Kidney epithelial cell (primary cell): ENCODE measurements around the gene FBLIM1. TPM values are rescaled to one million over a fixed set of nuclear protein-coding genes. Genes with fewer than 3 reads are reported as not detected.

Experiments used
- DNase-seq: peaks from one replicate; pipeline ENCODE4 v3.0.0-alpha.2; 2010; ENCODE audit warnings: low read depth
- H3K27me3 ChIP-seq: 2 replicates; pipeline ENCODE4 v1.6.0; 2011; ENCODE audit warnings: low read length; ENCODE audit not compliant: control insufficient read depth, insufficient read depth
- H3K36me3 ChIP-seq: 2 replicates; pipeline ENCODE4 v1.5.1; 2011; ENCODE audit warnings: low read length; ENCODE audit not compliant: control insufficient read depth, insufficient read depth
- H3K4me3 ChIP-seq: 2 replicates; pipeline ENCODE4 v1.5.1; 2011; ENCODE audit warnings: low read depth, mild to moderate bottlenecking, control low read depth, low read length
- total RNA-seq: library from RNA; depleted of rRNA; stranded (reverse); fragments of >200 nt; gene quantifications from 2 replicates; pipeline ENCODE4 v1.2.3, GENCODE V29; 2015
- TF ChIP-seq, protein P1 (sequence below): IDR thresholded peaks from 2 replicates; pipeline ENCODE4 v1.5.1; 2011; ENCODE audit warnings: mild to moderate bottlenecking, moderate library complexity, low read length, control low read depth, inconsistent platforms; ENCODE audit not compliant: insufficient read depth, poor library complexity, severe bottlenecking

Gene FBLIM1
- total RNA-seq, 1 donor from 2014 or later: 364 TPM

DNA sequence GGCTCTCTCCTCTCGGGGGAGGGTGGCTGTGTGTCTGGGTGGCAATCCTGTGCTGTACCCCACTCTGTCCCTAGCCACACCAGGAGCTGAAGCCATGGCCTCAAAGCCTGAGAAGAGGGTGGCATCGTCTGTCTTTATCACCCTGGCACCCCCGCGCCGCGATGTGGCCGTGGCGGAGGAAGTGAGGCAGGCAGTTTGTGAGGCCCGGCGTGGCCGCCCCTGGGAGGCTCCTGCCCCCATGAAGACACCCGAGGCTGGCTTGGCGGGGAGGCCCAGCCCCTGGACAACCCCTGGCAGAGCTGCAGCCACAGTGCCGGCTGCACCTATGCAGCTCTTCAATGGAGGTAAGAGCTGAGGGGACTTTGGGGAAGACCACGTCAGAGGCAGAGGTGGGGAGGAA lies 6.3 kb downstream of the FBLIM1 start:
- Histone ChIP-seq H3K4me3 (no peak overlapping the region), H3K27me3 (no peaks in the 10 kb centered on the region), H3K36me3 (peaks cover 3% of the 10 kb centered on the region)
- no peak for DNase-seq
- TF ChIP-seq, protein P1, sequence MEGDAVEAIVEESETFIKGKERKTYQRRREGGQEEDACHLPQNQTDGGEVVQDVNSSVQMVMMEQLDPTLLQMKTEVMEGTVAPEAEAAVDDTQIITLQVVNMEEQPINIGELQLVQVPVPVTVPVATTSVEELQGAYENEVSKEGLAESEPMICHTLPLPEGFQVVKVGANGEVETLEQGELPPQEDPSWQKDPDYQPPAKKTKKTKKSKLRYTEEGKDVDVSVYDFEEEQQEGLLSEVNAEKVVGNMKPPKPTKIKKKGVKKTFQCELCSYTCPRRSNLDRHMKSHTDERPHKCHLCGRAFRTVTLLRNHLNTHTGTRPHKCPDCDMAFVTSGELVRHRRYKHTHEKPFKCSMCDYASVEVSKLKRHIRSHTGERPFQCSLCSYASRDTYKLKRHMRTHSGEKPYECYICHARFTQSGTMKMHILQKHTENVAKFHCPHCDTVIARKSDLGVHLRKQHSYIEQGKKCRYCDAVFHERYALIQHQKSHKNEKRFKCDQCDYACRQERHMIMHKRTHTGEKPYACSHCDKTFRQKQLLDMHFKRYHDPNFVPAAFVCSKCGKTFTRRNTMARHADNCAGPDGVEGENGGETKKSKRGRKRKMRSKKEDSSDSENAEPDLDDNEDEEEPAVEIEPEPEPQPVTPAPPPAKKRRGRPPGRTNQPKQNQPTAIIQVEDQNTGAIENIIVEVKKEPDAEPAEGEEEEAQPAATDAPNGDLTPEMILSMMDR: no peak

DNA sequence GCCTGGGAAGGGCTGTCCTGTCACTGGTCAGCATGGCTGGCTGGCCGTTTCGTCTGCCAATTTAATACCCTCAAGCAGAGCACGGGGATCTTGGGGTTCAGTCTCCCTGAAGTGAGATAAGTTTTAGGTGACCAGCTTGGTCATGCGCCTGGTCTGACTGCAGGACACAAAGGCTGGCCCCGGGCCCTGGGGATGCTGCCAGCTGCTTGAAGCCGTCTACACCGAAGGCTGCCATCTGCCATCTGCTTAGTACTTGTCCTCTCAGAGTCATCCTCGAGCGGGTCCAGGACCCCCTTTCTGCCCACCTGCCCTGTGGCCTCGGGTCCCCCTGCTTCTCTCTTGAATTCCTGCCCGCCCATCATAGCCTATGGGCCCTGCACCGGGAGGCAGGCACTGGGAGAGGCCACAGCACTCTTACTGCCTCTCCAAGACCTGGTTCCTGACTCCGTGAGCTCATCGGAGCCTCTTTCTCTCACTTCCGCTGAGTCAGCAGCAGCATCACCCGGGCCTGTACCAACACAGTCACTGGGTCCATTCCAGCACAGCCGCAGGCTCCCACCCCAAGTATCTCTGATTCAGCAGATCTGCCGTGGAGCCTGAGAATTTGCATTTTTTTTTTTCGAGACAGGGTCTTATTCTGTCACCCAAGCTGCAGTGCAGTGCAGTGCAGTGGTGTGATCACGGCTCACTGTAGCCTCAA lies 7.0 kb downstream of the FBLIM1 start:
- peaks cover 4% of the 10 kb centered on the region for H3K36me3 ChIP-seq
- H3K27me3 ChIP-seq: no peaks in the 10 kb centered on the region
- DNase-seq: no peak
- no peak overlapping the region for H3K4me3 ChIP-seq
- TF ChIP-seq, protein P1: no peak

DNA sequence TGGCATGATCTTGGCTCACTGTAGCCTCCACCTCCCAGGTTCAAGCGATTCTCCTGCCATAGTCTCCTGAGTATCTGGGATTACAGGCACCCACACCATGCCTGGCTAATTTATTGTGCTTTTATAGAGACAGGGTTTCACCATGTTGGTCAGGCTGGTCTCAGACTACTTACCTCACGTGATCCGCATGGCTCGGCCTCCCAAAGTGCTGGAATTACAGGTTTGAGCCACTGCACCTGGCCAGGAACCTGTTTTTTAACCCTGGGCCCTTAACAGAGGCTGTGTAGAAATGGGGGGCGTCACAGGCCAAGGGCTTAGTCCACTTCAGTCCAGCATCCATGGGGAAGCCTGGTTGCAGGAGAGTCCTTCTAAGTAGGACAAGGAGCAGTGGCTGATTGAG lies 9.3 kb downstream of the FBLIM1 start:
- Histone ChIP-seq H3K36me3 (peaks cover 4% of the 10 kb centered on the region), H3K4me3 (no peak overlapping the region), H3K27me3 (no peaks in the 10 kb centered on the region)
- DNase-seq: no peak
- TF ChIP-seq, protein P1: no peak

DNA sequence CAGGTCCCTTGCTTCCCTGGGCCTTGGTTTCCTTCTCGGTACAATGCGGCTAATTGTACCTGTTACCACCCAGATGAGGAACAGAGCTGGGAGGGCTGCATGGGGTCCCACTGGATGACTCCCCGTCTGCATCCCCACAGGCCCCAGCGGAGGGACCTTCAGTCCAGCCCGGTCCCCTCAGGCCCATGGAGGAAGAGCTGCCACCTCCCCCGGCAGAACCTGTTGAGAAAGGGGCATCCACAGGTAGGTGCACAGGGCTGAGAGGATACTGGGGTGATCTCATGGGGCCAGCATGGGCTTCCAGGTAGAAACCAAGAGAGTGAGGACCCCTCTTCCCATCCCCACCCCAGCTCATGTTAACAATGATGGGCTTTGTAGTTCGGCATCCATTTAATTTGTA lies 9.8 kb downstream of the FBLIM1 start:
- no peak for DNase-seq
- Histone ChIP-seq H3K36me3 (peaks cover 4% of the 10 kb centered on the region), H3K27me3 (no peaks in the 10 kb centered on the region), H3K4me3 (no peak overlapping the region)
- TF ChIP-seq, protein P1: no peak

DNA sequence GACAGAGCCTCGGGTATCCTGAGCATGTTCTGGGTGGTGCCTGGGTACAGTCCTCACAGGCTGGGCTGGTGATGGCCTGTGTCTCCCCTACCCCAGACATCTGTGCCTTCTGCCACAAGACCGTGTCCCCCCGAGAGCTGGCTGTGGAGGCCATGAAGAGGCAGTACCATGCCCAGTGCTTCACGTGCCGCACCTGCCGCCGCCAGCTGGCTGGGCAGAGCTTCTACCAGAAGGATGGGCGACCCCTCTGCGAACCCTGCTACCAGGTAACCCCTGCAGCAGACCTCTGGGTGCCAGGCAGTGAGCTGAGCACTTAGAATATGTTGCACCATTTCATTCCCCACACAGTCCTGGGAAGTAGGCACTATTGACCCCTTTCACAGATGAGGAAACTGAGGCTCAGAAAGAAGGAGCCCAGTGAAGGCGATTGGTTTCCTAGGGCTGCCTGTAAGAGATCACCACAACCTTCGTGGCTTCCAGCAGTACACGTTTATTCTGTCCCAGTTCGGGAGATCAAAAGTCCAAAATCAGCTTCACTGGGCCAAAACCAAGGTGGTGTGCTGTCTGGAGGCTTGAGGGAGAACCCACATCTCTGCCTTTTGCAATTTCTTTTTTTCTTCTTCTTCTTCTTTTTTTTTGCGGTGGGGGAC lies 11.8 kb downstream of the FBLIM1 start:
- Histone ChIP-seq H3K4me3 (no peak overlapping the region), H3K27me3 (no peaks in the 10 kb centered on the region), H3K36me3 (peaks cover 8% of the 10 kb centered on the region)
- DNase-seq: no peak
- TF ChIP-seq, protein P1: no peak
